IMR-90 (cell line): ENCODE results near the gene ZNF423. TPM values are rescaled to one million over a fixed set of nuclear protein-coding genes. Genes with fewer than 3 reads are reported as not detected.

Experiments used
- ATAC-seq: fragments of 200-7000 bp; cut with Tn5 transposase; 2 replicates; pipeline ENCODE4 v1.9.1; 2020; ENCODE audit warnings: low read depth, mild to moderate bottlenecking, moderate library complexity
- BruUV-seq: library from RNA; stranded (reverse); fragments of 400-500 nt; replicated peaks from 2 replicates; lab custom pipeline; 2021; lab: Mats Ljungman, UMichigan
- CTCF ChIA-PET: fragments of 300-600 bp; formaldehyde crosslinking; extraction: SDS; loops from one replicate; lab custom pipeline; 2021; ENCODE audit warnings: antibody characterized with exemption; lab: Yijun Ruan, JAX
- POLR2A ChIA-PET: fragments of 300-600 bp; sonication (Branson Sonifier 250); formaldehyde crosslinking; loops from one replicate; lab custom pipeline; 2022; ENCODE audit warnings: antibody characterized with exemption; ENCODE audit not compliant: unreplicated experiment; lab: Charles Lee
- DNase-seq: peaks from one replicate; pipeline ENCODE4 v3.0.0; 2013
- H2AFZ ChIP-seq: replicated peaks from 2 replicates; pipeline ENCODE3; 2013; ENCODE audit warnings: low read length, mild to moderate bottlenecking; ENCODE audit not compliant: poor library complexity
- H2AK5ac ChIP-seq: 2 replicates; pipeline ENCODE4 v1.6.1; 2013; ENCODE audit warnings: low read depth, low read length, inconsistent platforms
- H2AK9ac ChIP-seq: replicated peaks from 2 replicates; pipeline ENCODE3; 2013; ENCODE audit warnings: mild to moderate bottlenecking, low read depth, low read length, moderate library complexity; ENCODE audit not compliant: poor library complexity
- H2BK120ac ChIP-seq: 2 replicates; pipeline ENCODE4 v1.6.1; 2013; ENCODE audit warnings: low read depth, low read length, inconsistent platforms
- H2BK15ac ChIP-seq: 3 replicates; pipeline ENCODE4 v1.6.1; 2013; ENCODE audit warnings: low read depth, low read length, inconsistent platforms
- H2BK20ac ChIP-seq: 2 replicates; pipeline ENCODE4 v1.6.1; 2013; ENCODE audit warnings: low read depth, mild to moderate bottlenecking, inconsistent platforms, low read length, moderate library complexity
- H2BK5ac ChIP-seq: 2 replicates; pipeline ENCODE4 v1.6.1; 2013; ENCODE audit warnings: mild to moderate bottlenecking, low read depth, low read length, inconsistent platforms; ENCODE audit not compliant: poor library complexity, severe bottlenecking
- H3K14ac ChIP-seq: replicated peaks from 2 replicates; pipeline ENCODE4 v1.6.1; 2013; ENCODE audit warnings: low read depth, low read length, inconsistent platforms
- H3K18ac ChIP-seq: 2 replicates; pipeline ENCODE4 v1.6.1; 2013; ENCODE audit warnings: low read depth, low read length, control low read depth
- H3K23ac ChIP-seq: 2 replicates; pipeline ENCODE4 v1.6.1; 2013; ENCODE audit warnings: low read depth, low read length, inconsistent platforms
- H3K27ac ChIP-seq: 2 replicates; pipeline ENCODE4 v1.5.1; 2013; ENCODE audit warnings: mild to moderate bottlenecking, control low read depth, low read length; ENCODE audit not compliant: insufficient read depth
- H3K27me3 ChIP-seq: 2 replicates; pipeline ENCODE4 v1.6.1; 2013; ENCODE audit warnings: low read length; ENCODE audit not compliant: control insufficient read depth, insufficient read depth
- H3K36me3 ChIP-seq: 2 replicates; pipeline ENCODE4 v1.6.1; 2013; ENCODE audit warnings: low read length, mixed read lengths; ENCODE audit not compliant: control insufficient read depth, insufficient read depth
- H3K4ac ChIP-seq: 2 replicates; pipeline ENCODE4 v1.6.1; 2013; ENCODE audit warnings: low read depth, low read length, inconsistent platforms
- H3K4me1 ChIP-seq: 2 replicates; pipeline ENCODE4 v1.6.1; 2013; ENCODE audit warnings: low read length, mixed read lengths; ENCODE audit not compliant: control insufficient read depth, insufficient read depth
- H3K4me2 ChIP-seq: 2 replicates; pipeline ENCODE4 v1.6.1; 2013; ENCODE audit warnings: low read depth, mild to moderate bottlenecking, control low read depth, low read length, moderate library complexity
- H3K4me3 ChIP-seq: 2 replicates; pipeline ENCODE4 v1.5.1; 2013; ENCODE audit warnings: low read depth, mild to moderate bottlenecking, control low read depth, low read length, moderate library complexity; ENCODE audit not compliant: insufficient read depth
- H3K56ac ChIP-seq: 2 replicates; pipeline ENCODE4 v1.6.1; 2013; ENCODE audit warnings: low read length, inconsistent platforms; ENCODE audit not compliant: insufficient read depth; ENCODE audit errors: extremely low read depth
- H3K79me1 ChIP-seq, 2 experiments: 2 replicates each; pipeline ENCODE4 v1.6.1; 2013; ENCODE audit warnings: low read length in 2 of 2, inconsistent platforms in 1 of 2, low read depth in 1 of 2
- H3K9ac ChIP-seq: 2 replicates; pipeline ENCODE4 v1.6.1; 2013; ENCODE audit warnings: low read depth, low read length, control low read depth
- H3K9me1 ChIP-seq: 2 replicates; pipeline ENCODE4 v1.6.1; 2013; ENCODE audit warnings: low read length, inconsistent platforms; ENCODE audit not compliant: insufficient read depth
- H3K9me3 ChIP-seq: 2 replicates; pipeline ENCODE4 v1.6.1; 2013; ENCODE audit warnings: low read length; ENCODE audit not compliant: control insufficient read depth, insufficient read depth
- H4K20me1 ChIP-seq: 2 replicates; pipeline ENCODE4 v1.6.1; 2013; ENCODE audit warnings: low read length, inconsistent platforms; ENCODE audit not compliant: insufficient read depth
- H4K5ac ChIP-seq: 2 replicates; pipeline ENCODE4 v1.6.1; 2013; ENCODE audit warnings: mild to moderate bottlenecking, low read depth, low read length, control low read depth
- H4K8ac ChIP-seq, 2 experiments: 2 replicates each; pipeline ENCODE4 v1.6.1; 2013; ENCODE audit warnings: low read depth in 2 of 2, low read length in 2 of 2, control low read depth in 1 of 2, inconsistent platforms in 1 of 2
- H4K91ac ChIP-seq: 2 replicates; pipeline ENCODE4 v1.6.1; 2013; ENCODE audit warnings: low read depth, low read length, inconsistent platforms; ENCODE audit not compliant: insufficient read depth
- FOS ChIP-seq: fragments of 150-350 bp; IDR thresholded peaks from 2 replicates; pipeline ENCODE4 v1.6.1; 2016; ENCODE audit warnings: low read depth, low read length
- MXI1 ChIP-seq: IDR thresholded peaks from 2 replicates; pipeline ENCODE4 v1.6.1; 2012; ENCODE audit warnings: low read depth, mild to moderate bottlenecking, low read length, moderate library complexity, borderline replicate concordance
- RAD21 ChIP-seq: IDR thresholded peaks from 2 replicates; pipeline ENCODE4 v1.6.1; 2012; ENCODE audit warnings: low read length, improper control_type of control experiment
- RCOR1 ChIP-seq: IDR thresholded peaks from 2 replicates; pipeline ENCODE4 v1.6.1; 2012; ENCODE audit warnings: mild to moderate bottlenecking, low read length, improper control_type of control experiment; ENCODE audit not compliant: insufficient replicate concordance
- WGBS, 2 experiments: methylation state at CpG; one replicate each; pipeline versions ENCODE4 v1.1.5 to v1.1.7; 2013; ENCODE audit warnings: missing lambda C conversion rate in 2 of 2; ENCODE audit not compliant: insufficient read length in 1 of 2; ENCODE audit errors: extremely low coverage in 2 of 2; 5-methylcytosine and 5-hydroxymethylcytosine counted together
- dilution Hi-C: fragments of 300-500 bp; cut with HindIII; formaldehyde crosslinking; loops from one replicate; pipeline ENCODE4 v1.14.3; 2018; ENCODE audit warnings: low sequenced_read_pairs; ENCODE audit not compliant: unreplicated experiment
- in situ Hi-C: fragments of 300-500 bp; cut with MboI; formaldehyde crosslinking; loops from 3 replicates; pipeline ENCODE4 v1.14.3; 2019; ENCODE audit warnings: low sequenced_read_pairs, inconsistent platforms, mixed read lengths
- intact Hi-C: fragments of 100-400 bp; cut with micrococcal nuclease; formaldehyde crosslinking; loops from 2 replicates; pipeline ENCODE4 v1.10.0; 2022
- polyA plus RNA-seq, 3 experiments: library from polyadenylated mRNA; depleted of rRNA; stranded (reverse); fragments of >200 nt; gene quantifications; 2 replicates each; pipeline ENCODE4 v1.2.3, GENCODE V29; 2012; ENCODE audit warnings: low replicate concordance in 1 of 3
- total RNA-seq: library from RNA; depleted of rRNA; stranded (reverse); fragments of >200 nt; gene quantifications from 2 replicates; pipeline ENCODE4 v1.2.3, GENCODE V29; 2012

ZNF423 gene
- total and polyA plus RNA-seq, 2 of the 4 experiments (the other 2 are of a cell fraction), result under 0.01 to 0.10 TPM

GRCh38 chr16:49673442-49673841 is 182.5 kb downstream of the ZNF423 start:
- H4K8ac ChIP-seq, result no peak overlapping the region
- no peaks in the 10 kb centered on the region for H3K36me3 ChIP-seq
- no peaks in the 10 kb centered on the region for H3K9me3 ChIP-seq
- H4K91ac ChIP-seq, result no peak overlapping the region
- TF ChIP-seq MXI1 (no peak), RAD21 (no peak), RCOR1 (no peak), FOS (no peak)
- no peak for ATAC-seq
- no peak overlapping the region for H3K9ac ChIP-seq
- intact Hi-C loops, result no loop called here
- H3K56ac ChIP-seq, result no peak overlapping the region
- H3K4me3 ChIP-seq, result no peak overlapping the region
- no peak overlapping the region for H2BK5ac ChIP-seq
- dilution Hi-C loops, result no loop called here
- no peak overlapping the region for H3K18ac ChIP-seq
- H2AK5ac ChIP-seq, result no peak overlapping the region
- no peak overlapping the region for H3K27ac ChIP-seq
- H3K79me1 ChIP-seq, result no peaks in the 10 kb centered on the region
- H3K23ac ChIP-seq, result no peak overlapping the region
- in situ Hi-C loops, result no loop called here
- H3K9me1 ChIP-seq, result no peaks in the 10 kb centered on the region
- no peak overlapping the region for H2AFZ ChIP-seq
- WGBS, 2 experiments, result no CpG with 5 or more reads among the region's 8 CpGs
- CTCF ChIA-PET, result no interaction called here
- H3K27me3 ChIP-seq, result peaks cover 3% of the 10 kb centered on the region; the same call in 1 of the 2 replicates
- H2BK15ac ChIP-seq, result no peak overlapping the region
- H4K20me1 ChIP-seq, result no peaks in the 10 kb centered on the region
- no peak overlapping the region for H3K4me2 ChIP-seq
- H3K14ac ChIP-seq, result no peak overlapping the region
- POLR2A ChIA-PET, result no interaction called here
- no peak overlapping the region for H3K4ac ChIP-seq
- BruUV-seq, result no TSS peak
- no peak overlapping the region for H2BK120ac ChIP-seq
- DNase-seq, result no peak
- H2BK20ac ChIP-seq, result no peak overlapping the region
- no peak overlapping the region for H2AK9ac ChIP-seq
- no peaks in the 10 kb centered on the region for H3K4me1 ChIP-seq
- no peak overlapping the region for H4K5ac ChIP-seq
